Skeletal muscle tissue (tissue), 4 donors: ENCODE measurements around the gene FAM111B. TPM values are rescaled to one million over a fixed set of nuclear protein-coding genes. Genes with fewer than 3 reads are reported as not detected.
A peak's percentile ranks its signal among the peaks of the same experiment; 100 is the strongest.
"Not testable (repeated sequence)": the region's sequence is repeated elsewhere in the genome, so short reads cannot be mapped to it uniquely, and the experiment has no call there.

ENCODE experiments used
- H3K27ac ChIP-seq: one replicate; pipeline ENCODE4 v1.7.0; 2013; ENCODE audit warnings: mild to moderate bottlenecking, low read depth, low read length, inconsistent platforms
- H3K27me3 ChIP-seq, 3 donors: one replicate each; pipeline ENCODE4 v1.7.0; 2013; ENCODE audit warnings: low read length in 3 of 3; ENCODE audit not compliant: control insufficient read depth in 3 of 3, insufficient read depth in 3 of 3
- H3K36me3 ChIP-seq, 3 donors: one replicate each; pipeline ENCODE4 v1.7.0; 2013; ENCODE audit warnings: low read length in 3 of 3; ENCODE audit not compliant: control insufficient read depth in 3 of 3, insufficient read depth in 3 of 3
- H3K4me1 ChIP-seq, 3 donors: one replicate each; pipeline ENCODE4 v1.7.0; 2013; ENCODE audit warnings: low read length in 3 of 3, mild to moderate bottlenecking in 3 of 3; ENCODE audit not compliant: control insufficient read depth in 3 of 3, insufficient read depth in 3 of 3
- H3K4me3 ChIP-seq, 3 donors: one replicate each; pipeline ENCODE4 v1.7.0; 2013; ENCODE audit warnings: low read length in 3 of 3
- H3K9ac ChIP-seq, 3 donors: one replicate each; pipeline ENCODE4 v1.7.0; 2013; ENCODE audit warnings: low read length in 3 of 3, mild to moderate bottlenecking in 3 of 3, moderate library complexity in 2 of 3, low read depth in 1 of 3
- H3K9me3 ChIP-seq, 3 donors: one replicate each; pipeline ENCODE4 v1.7.0; 2013; ENCODE audit warnings: low read length in 3 of 3; ENCODE audit not compliant: control insufficient read depth in 3 of 3
- total RNA-seq: library from RNA; depleted of rRNA; stranded (reverse); fragments of >200 nt; gene quantifications from one replicate; pipeline ENCODE4 v1.2.3, GENCODE V29; 2014
- donor health status: Osteomylitis.

Gene FAM111B
- 3.7 TPM for total RNA-seq

GRCh38 chr11:59106363-59107336 is at the start of gene FAM111B:
FAM111B (plus strand) TSS chr11:59107237; CDS start chr11:59109626, 2,389 bp downstream.
- Histone ChIP-seq H3K27ac (no peak within 1 kb of the TSS), H3K9ac (peak within 1 kb of the TSS in 2 of 3 donors; percentile 38 to 45), H3K4me3 (peak within 1 kb of the TSS; percentile 39 to 75 (median 68)), H3K27me3 (peaks cover 10 to 21% (median 21%) of the 10 kb centered on the region in 3 donors), H3K9me3 (no peaks in the 10 kb centered on the region), H3K4me1 (peaks cover 10 to 16% (median 11%) of the 10 kb centered on the region in 3 donors), H3K36me3 (no peaks in the 10 kb centered on the region)

GRCh38 chr11:59058120-59059033 is 48.7 kb upstream of the FAM111B start:
- not testable (repeated sequence) for H3K4me1 ChIP-seq, H3K27ac ChIP-seq, H3K36me3 ChIP-seq, H3K9ac ChIP-seq, H3K9me3 ChIP-seq
- Histone ChIP-seq H3K27me3 (peaks cover 4 to 32% (median 26%) of the 10 kb centered on the region in 3 donors), H3K4me3 (peak overlapping the region in 2 of 3 donors; percentile 35 to 43)

GRCh38 chr11:59060096-59060495 is 46.9 kb upstream of the FAM111B start:
- H3K27me3 ChIP-seq = peaks cover 6 to 35% (median 26%) of the 10 kb centered on the region in 3 donors

GRCh38 chr11:59062602-59063529 is 44.2 kb upstream of the FAM111B start:
- Histone ChIP-seq H3K9ac (no peak overlapping the region), H3K4me1 (no peaks in the 10 kb centered on the region), H3K27me3 (peaks cover 6 to 39% (median 30%) of the 10 kb centered on the region in 3 donors), H3K27ac (no peak overlapping the region), H3K4me3 (no peak overlapping the region), H3K9me3 (no peaks in the 10 kb centered on the region), H3K36me3 (no peaks in the 10 kb centered on the region)

More at GRCh38 chr11:59060096-59060495, 46.9 kb upstream of the FAM111B start:
- not testable (repeated sequence) for H3K27ac ChIP-seq, H3K9me3 ChIP-seq, H3K36me3 ChIP-seq, H3K4me1 ChIP-seq, H3K9ac ChIP-seq, H3K4me3 ChIP-seq

GRCh38 chr11:59063996-59064727 is 42.9 kb upstream of the FAM111B start:
- H3K27me3 ChIP-seq = peaks cover 6 to 34% (median 24%) of the 10 kb centered on the region in 3 donors
- H3K27ac ChIP-seq, H3K4me1 ChIP-seq, H3K9ac ChIP-seq, H3K9me3 ChIP-seq, H3K36me3 ChIP-seq, H3K4me3 ChIP-seq: not testable (repeated sequence)

- H3K4me1 ChIP-seq = no peaks in the 10 kb centered on the region
- no peak overlapping the region for H3K9ac ChIP-seq
- no peak overlapping the region for H3K27ac ChIP-seq
- peaks cover 2 to 7% (median 5%) of the 10 kb centered on the region in 3 donors for H3K27me3 ChIP-seq
- no peaks in the 10 kb centered on the region for H3K36me3 ChIP-seq
- no peak overlapping the region for H3K4me3 ChIP-seq
- H3K9me3 ChIP-seq = no peaks in the 10 kb centered on the region
Measured at GRCh38 chr11:59069087-59069486, 38.0 kb upstream of the FAM111B start.

- H3K9me3 ChIP-seq = peaks cover 0 to 2% (median 0%) of the 10 kb centered on the region in 3 donors
- no peak overlapping the region for H3K9ac ChIP-seq
- peaks cover 0 to 8% (median 3%) of the 10 kb centered on the region in 3 donors for H3K27me3 ChIP-seq
- H3K36me3 ChIP-seq = no peaks in the 10 kb centered on the region
- no peak overlapping the region for H3K4me3 ChIP-seq
- H3K27ac ChIP-seq = no peak overlapping the region
- no peaks in the 10 kb centered on the region for H3K4me1 ChIP-seq
Measured at GRCh38 chr11:59076876-59077571, 30.0 kb upstream of the FAM111B start.

GRCh38 chr11:59078435-59078834 is 28.6 kb upstream of the FAM111B start:
- Histone ChIP-seq H3K9ac (no peak overlapping the region), H3K27ac (no peak overlapping the region), H3K9me3 (peaks cover 0 to 2% (median 0%) of the 10 kb centered on the region in 3 donors), H3K27me3 (peaks cover 0 to 8% (median 3%) of the 10 kb centered on the region in 3 donors), H3K36me3 (no peaks in the 10 kb centered on the region), H3K4me3 (no peak overlapping the region), H3K4me1 (no peaks in the 10 kb centered on the region)
